NCI-H1417 treated with DMSO at 0.1 percent for 48 hours (cell line): ENCODE results near the gene ADORA2B.
"Not testable (repeated sequence)": the region's sequence is repeated elsewhere in the genome, so short reads cannot be mapped to it uniquely, and the experiment has no call there.

Experiments used
- DNase-seq: peaks from one replicate; lab custom pipeline; 2025; lab: John Stamatoyannopoulos, UW

Gene ADORA2B

GRCh38 chr17:15944759-15945526, at the start of gene ADORA2B:
TSS of gene ADORA2B (plus strand) at chr17:15945130. CDS start at chr17:15945249, 119 bp downstream.
- DNase-seq, result no peak

- no peak for DNase-seq
These were observed 48.7 kb upstream of the ADORA2B start for GRCh38 chr17:15896277-15896676.

- DNase-seq, result no peak
These were observed 48.1 kb upstream of the ADORA2B start for GRCh38 chr17:15896834-15897233.

GRCh38 chr17:15899596-15899995, 45.3 kb upstream of the ADORA2B start:
- DNase-seq, result not testable (repeated sequence)

GRCh38 chr17:15900871-15901270, 44.1 kb upstream of the ADORA2B start:
- DNase-seq, result no peak

- not testable (repeated sequence) for DNase-seq
These were observed 39.7 kb upstream of the ADORA2B start for GRCh38 chr17:15905236-15905635.

- DNase-seq, result no peak
These were observed 37.6 kb upstream of the ADORA2B start for GRCh38 chr17:15907290-15907689.

- no peak for DNase-seq
These were observed 36.6 kb upstream of the ADORA2B start for GRCh38 chr17:15908378-15908777.

- DNase-seq, result no peak
These were observed 35.4 kb upstream of the ADORA2B start for GRCh38 chr17:15909481-15909991.

GRCh38 chr17:15910791-15911190, 34.1 kb upstream of the ADORA2B start:
- DNase-seq, result no peak

- not testable (repeated sequence) for DNase-seq
These were observed 33.2 kb upstream of the ADORA2B start for GRCh38 chr17:15911701-15912100.

- DNase-seq, result no peak
These were observed 32.4 kb upstream of the ADORA2B start for GRCh38 chr17:15912416-15912955.

- DNase-seq, result no peak
These were observed 31.1 kb upstream of the ADORA2B start for GRCh38 chr17:15913826-15914225.

- no peak for DNase-seq
These were observed 30.3 kb upstream of the ADORA2B start for GRCh38 chr17:15914400-15915170.

GRCh38 chr17:15915961-15916360, 29.0 kb upstream of the ADORA2B start:
- DNase-seq, result no peak

GRCh38 chr17:15917021-15917437, 27.9 kb upstream of the ADORA2B start:
- no peak for DNase-seq

- no peak for DNase-seq
These were observed 27.4 kb upstream of the ADORA2B start for GRCh38 chr17:15917438-15918027.

- DNase-seq, result no peak
These were observed 26.7 kb upstream of the ADORA2B start for GRCh38 chr17:15918261-15918660.

GRCh38 chr17:15918661-15919259, 26.2 kb upstream of the ADORA2B start:
- no peak for DNase-seq

- DNase-seq, result no peak
These were observed 25.5 kb upstream of the ADORA2B start for GRCh38 chr17:15919466-15919865.

GRCh38 chr17:15920758-15921239, 24.1 kb upstream of the ADORA2B start:
- DNase-seq, result no peak

GRCh38 chr17:15921640-15922039, 23.3 kb upstream of the ADORA2B start:
- DNase-seq, result no peak
